HG03175 (cell line): ENCODE measurements around the gene GSTK1.
A peak's percentile ranks its signal among the peaks of the same experiment; 100 is the strongest.
"Not testable (repeated sequence)": the region's sequence is repeated elsewhere in the genome, so short reads cannot be mapped to it uniquely, and the experiment has no call there.

Experiments
- ATAC-seq: cut with Tn5 transposase; IDR thresholded peaks from one replicate; pipeline ENCODE4 v1.9.1; 2021; ENCODE audit warnings: mild to moderate bottlenecking, moderate library complexity; ENCODE audit not compliant: unreplicated experiment

The GSTK1 gene

DNA sequence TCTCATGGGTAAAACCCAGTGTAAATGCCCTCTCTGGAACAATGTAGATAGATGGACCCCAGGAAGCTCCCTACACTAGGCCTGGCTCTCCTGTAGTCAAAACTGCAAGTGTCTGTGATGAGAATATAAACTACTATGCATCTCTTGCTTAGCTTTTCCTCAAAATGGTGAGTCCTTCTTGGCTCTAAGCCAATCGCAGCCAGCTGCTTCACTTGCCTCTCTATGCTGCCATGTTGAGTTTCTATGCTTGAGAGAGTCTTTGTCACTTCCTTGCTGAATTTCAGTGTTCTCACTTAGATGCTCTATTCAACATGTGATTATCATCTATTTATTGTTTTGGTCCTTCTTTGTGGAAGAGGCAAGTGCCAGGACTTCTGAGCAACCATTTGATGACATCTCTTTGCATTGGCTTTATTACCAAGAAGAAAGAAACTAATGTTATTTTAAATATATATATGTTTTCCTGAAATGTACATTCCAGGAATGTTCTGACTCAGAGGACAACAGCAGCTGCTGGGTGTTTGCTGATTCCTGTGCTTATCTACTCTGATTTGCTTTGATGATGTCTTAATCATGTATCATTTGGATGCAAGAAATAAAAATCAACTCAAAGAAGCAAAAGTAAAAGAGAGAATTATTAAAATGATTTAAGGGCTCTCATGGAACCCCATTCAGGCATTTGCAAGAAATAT lies 24.8 kb upstream of the GSTK1 start:
- ATAC-seq = no peak

DNA sequence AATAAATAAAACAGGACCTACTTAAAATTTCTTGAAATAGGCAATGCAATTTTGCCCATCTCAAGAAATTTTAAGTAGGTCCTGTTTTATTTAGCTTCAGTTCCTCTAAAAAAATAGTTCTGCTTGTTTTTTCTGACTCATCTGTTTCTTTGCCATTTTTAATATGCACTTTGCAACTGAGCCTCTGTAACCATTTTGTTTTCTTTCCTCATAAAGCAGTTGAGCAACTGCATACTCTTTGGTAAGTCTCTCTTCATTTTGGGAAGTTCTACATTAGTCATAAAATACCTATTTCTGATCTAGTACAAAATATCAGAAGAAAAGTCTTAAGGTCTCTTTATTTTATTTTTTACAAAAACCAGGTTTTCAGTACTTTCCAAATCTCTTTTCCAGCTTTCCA lies 23.4 kb upstream of the GSTK1 start:
- ATAC-seq = no peak

DNA sequence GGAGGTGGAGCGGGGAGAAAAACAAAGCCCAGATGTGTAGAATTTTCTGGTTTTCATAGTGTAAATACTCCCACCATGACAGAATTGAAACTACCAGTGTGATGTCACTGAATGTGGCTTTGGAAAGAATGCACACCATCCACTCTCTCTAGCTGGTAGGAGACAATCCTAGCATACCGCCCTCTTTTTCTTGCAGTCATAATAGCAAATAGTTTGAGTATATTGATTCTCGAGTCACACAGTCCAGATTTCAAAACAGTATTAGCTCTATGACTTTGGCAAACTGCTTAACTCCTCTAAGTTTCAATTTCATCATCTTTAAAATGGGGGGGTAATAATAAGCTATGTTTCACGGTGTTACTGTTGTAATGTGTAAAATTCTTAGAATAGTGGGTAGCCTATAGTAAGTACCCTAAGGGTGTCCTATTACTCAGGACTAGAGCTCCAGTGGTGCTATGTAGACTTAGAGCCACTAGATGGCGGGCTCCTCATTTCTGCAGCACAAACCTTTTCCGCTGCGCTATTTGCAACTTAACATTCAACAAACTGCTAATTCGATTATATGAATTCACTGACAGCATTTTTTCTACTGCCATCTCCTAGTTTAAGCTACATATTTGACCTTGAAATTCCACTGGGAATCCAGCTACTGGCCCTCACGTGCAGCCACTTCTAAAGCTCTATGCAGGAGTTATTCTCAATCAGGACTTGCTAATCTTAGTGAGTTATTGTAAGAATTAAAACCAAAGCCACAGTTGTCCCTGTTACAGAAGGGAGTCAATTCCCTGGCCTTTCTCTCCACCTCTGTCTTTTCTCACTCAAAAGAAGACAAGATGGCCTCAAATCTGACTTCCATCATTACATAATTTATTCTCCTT lies 22.7 kb upstream of the GSTK1 start:
- ATAC-seq = peak; percentile 94

DNA sequence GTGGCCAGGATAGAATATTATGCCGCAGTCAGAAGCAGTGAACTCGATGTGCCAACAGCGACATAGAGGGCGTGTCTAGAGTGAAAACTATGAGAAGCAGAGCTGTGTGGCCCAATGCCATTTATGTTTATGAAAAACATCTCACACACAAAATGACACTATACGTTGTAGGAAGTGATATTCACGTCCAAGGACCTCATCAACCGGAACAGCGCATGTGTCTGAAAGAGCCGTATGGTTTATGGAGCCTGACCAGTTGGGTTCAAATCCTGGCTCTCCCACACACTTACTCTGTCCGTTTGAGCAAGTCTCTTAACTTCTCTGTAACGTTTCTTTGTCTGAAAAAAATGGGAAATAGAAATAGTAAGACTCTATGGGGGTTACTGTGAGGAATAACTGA lies 20.9 kb upstream of the GSTK1 start:
- no peak for ATAC-seq

DNA sequence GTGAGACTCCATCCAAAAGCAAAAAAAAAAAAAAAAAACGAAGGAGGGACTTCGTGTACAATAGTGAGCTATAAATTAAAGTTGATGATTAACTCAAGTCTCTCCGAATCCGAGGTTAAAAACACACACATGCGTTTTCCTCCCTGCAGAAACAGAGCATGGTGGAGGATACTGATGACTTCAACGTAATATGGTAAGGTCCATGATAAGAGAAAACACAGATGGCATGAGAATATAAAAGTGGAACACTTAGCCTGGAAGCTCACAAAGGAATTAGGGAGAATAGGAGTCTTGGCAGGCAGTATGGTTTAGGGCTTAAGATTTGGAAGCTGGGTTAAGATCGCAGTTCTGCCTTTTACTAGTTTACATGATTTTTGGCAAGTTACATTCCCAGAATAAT lies 20.1 kb upstream of the GSTK1 start:
- no peak for ATAC-seq

DNA sequence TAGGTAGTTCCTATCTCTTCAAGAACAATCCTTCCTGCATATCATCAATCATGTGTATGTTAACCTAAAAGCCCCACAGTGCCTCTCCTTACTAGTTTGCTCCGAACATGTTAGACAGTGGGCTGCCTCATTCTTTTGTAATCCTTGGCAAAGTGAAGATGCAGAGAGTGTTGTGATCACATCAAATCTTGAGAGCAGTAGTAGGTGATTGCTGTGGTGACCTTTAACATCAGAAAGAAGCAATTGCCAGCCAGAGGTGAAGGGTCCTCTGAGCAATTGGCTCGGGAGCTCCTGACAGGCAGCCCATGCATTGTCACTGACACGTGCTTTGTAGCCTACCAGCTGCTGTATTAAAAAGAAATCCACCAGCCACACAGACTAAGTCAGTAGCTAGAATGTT lies 19.6 kb upstream of the GSTK1 start:
- no peak for ATAC-seq

DNA sequence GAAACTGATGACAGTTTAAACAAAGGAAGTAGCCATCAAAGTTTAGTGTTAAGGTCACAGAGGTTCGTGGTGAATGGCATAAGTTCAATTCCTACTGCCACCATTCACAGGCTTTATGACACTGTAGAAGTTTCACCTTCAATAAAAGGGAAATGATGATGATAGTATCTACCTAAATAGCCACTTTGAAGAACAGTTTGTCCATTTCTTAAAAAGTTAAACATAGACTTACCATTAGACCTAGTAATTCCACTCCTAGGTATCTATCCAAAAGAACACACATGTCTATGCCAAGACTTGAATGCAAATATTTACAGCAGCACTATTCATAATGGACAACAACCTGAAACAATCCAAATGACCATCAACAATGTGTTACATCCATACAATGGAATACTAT lies 18.9 kb upstream of the GSTK1 start:
- no peak for ATAC-seq

DNA sequence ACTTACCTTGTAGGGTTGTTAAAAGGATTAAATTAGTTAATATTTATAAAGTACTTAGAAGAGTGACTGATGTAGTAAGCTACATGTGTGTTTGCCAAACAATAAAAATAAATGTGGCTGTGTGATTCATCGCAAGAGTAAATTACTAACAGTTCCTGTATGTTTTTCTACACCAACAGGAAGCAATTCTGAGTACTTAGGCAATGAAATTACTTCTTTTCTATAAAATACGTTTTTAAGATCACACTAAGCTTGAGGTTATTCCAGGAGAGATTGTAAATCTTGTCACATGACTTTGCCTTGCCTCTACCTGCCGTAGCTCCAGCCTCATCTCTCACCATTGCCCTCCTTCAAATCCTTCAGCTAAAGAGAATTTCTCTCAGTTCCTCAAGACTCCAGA lies 18.1 kb upstream of the GSTK1 start:
- no peak for ATAC-seq

DNA sequence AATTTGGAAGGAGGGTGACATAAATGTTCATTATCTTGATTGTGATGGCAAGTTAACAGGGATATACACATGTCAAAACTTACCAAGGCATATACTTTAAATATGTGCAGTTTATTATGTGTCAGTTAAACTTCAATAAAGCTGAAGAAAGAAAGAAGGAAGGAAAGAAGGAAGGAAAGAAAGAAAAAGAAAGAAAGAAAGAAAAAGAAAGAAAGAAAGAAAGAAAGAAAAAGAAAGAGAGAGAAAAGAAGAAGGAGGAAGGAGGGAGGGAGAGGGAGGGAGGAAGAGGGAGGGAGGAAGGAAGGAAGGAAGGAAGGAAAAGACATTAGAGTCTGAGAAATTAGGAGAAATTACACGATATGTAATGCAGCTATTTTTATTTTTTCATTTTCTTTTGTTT lies 15.9 kb upstream of the GSTK1 start:
- ATAC-seq = no peak

DNA sequence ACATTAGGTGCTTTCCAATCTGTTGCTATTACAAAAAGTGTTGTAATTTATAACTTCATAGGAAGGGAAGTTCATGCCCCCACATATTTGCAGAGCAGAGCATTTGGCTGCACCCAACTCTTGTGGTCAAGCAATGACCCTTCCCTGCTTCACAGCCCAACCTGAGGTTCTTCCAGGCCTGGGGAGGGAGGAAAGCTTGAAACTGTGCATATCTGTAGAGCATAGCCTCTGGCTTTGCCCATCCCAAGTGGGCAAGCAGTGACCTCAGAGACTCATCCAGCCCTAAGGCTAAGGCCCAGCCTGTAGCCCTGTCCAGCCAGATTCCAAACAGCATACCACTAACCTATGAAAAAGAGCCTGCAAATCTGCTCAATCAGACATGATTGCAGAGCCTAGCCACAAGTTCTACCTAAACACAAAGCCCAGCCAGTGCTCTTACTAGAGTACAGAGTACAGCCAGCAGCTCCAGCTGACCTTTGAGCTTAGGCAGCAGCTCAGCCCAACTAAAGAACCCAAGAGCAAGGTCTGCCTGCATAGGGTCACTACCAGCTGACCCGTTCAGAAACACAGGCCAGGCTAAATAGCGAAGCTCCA lies 14.4 kb upstream of the GSTK1 start:
- ATAC-seq = no peak

DNA sequence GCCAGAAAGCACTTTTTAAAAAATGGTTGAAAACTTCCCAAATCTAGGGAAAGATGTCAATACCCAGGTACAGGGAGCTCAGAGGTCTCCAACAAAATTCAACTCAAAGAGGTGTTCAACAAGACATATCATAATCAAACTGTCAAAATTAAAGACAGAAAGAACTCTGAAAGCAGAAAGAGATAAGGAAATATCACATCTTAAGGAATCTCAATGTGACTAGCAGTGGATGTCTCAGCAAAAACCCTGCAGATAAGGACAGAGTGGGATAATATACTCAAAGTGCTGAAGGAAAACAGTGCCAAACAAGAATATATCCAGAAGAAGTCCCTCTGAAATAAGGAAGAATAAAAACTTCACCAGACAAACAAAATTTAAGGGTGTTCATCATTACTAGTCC lies 13.0 kb upstream of the GSTK1 start:
- ATAC-seq = no peak

DNA sequence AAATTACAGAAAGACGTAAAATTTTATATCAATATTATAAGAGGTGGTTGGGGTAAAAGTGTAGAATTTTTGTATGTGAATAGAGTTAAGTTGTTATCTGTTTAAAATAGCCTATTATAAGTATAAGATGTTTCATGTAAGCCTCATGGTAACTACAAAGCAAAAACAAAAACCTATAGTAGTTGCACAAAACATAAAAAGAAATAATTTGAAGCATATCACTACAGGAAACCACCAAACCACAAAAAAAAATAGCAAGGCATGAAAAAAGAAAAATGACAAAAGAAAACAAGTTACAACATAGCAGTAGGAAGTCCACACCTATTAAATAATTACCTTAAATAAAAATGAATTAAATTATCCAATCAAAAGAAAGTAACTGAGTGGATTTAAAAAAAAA lies 12.4 kb upstream of the GSTK1 start:
- no peak for ATAC-seq

DNA sequence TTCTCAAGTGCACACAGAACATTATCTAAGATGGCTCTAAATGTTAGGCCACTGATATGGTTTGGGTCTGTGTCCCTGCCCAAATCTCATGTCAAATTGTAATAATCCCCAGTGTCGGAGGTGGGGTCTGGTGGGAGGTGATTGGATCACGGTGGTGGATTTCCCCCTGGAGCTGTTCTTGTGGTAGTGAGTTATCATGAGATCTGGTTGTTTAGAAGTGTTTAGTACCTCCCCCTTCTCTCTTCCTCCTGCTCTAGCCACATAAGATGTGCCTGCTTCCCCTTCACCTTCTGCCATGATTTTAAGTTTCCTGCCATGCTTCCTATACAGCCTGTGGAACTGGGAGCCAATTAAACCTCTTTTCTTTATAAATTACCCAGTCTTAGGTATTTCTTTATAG lies 11.2 kb upstream of the GSTK1 start:
- ATAC-seq = no peak

DNA sequence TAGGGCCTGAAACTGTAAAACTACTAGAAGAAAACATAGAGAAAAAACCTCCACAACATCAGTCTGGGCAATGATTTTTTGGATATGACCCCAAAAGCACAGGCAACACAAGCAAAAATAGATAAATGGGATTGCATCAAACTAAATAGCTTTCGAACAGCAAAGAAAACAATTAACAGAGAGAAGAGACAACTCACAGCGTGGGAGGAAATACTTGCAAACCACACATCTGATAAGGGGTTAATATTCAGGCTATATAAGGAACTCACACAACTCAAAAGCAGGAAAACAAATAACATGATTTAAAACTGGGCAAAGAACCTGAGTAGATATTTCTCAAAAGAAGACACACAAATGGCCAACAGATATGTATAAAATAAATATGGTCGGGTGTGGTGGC lies 7.7 kb upstream of the GSTK1 start:
- ATAC-seq = no peak

DNA sequence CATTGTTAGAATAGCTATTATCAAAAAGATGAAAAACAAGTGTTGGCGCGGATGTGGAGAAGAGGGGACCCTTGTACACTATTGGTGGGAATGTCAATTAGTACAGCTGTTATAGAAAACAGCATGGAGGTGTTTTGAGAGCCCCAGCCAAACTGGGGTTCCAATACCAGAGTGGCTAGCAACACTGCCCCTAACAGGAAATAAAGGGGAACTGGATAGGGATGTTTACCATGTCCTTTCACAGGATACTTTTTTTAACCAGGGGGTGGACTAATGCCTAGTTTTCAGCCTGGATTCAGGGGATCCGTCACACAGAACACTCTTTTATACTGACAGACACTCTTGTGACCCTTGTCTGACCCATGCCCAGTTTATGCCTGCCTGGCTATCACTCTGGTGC lies 6.9 kb upstream of the GSTK1 start:
- peak; percentile 25 for ATAC-seq

DNA sequence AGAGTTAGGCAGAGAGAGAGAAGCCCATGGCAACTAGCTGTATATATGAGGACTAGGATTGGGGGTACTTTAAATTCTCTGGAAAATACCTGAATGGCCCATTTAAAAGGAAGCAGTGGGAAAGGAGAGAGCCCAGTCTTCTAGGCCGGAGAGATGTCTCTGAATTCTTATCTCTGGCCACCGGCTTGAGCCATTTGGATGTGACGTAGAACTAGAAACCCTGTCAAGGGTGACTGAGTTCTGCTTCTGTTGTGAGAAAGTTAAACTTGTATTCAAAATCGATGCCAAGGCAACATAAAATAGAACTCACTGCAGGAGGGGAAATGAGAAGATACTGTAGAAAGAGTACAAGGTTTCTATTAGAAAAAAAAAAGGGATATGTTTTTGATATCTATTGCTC lies 6.3 kb upstream of the GSTK1 start:
- ATAC-seq = peak; percentile 81

DNA sequence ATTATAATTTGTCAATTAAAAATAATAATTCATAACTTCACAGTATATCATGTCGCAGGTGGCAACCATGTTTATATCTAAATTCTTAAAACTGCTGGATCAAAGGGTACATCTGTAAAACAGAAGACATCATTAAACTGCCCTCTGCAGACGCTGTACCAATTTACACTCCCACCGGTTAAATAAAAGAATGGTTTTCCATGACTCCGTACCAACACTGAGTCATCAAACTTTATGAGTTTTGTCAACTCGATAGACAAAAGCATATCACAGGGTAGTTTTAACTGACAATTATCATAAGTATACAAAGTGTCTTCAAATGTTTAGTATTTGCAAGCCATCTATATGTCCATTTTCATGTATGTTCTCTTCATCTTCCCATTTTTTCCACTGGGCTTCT lies 5.7 kb upstream of the GSTK1 start:
- ATAC-seq = no peak

DNA sequence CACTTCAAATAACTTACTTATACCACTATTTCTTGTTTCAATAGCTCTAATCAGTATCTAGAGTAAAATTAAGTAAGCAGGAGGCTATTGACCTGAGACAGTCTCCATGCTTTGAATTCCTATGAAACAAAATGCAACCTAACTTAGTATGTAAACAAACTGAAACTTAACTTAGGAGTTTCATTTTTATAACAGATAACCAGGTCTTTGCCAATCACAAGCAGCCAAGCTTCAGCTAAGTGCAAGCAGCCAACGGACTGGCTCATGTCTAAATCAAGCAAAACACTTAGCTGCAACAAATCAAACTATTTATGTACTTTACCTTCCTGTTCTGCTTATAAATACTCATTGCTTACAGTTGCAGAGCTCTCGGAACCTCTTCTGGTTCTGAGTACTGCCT lies 4.4 kb upstream of the GSTK1 start:
- peak; percentile 23 for ATAC-seq

DNA sequence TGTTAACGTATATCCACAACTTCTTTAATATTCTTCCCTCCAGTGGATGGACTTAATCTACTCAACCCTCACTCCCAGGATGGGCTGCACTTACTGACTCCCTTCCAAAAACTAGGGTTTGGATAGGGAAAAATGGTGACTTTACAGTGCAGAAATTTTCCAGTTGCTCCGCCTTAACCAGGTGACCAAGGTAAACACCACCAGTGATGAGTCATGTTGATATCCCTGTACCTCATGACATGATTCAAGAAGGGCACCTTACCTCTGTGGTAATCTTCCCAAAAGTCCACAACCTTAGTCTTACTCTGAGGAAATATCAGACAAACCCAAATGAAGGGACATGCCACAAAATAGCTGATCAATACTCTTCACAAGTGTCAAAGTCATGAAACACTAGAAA lies 3.5 kb upstream of the GSTK1 start:
- no peak for ATAC-seq

DNA sequence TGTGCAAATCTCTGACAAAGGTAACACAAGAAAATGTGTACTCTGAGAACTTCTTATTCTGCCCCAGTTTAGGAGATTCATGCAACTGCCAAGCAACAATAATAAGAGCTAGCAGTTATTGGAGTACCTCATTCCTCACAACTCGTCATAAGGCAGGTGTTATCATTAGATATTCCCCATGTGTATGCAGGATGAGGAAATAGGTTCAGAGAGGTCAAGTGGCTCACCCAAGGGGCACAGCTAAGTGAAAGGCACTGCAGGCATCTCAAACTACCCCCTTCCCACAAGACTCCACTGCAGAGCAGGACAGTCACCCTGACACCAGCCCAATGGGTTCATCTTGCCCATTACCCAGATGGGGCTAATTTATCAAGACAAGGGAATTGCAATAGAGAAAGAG lies 1.3 kb upstream of the GSTK1 start:
- ATAC-seq = no peak

DNA sequence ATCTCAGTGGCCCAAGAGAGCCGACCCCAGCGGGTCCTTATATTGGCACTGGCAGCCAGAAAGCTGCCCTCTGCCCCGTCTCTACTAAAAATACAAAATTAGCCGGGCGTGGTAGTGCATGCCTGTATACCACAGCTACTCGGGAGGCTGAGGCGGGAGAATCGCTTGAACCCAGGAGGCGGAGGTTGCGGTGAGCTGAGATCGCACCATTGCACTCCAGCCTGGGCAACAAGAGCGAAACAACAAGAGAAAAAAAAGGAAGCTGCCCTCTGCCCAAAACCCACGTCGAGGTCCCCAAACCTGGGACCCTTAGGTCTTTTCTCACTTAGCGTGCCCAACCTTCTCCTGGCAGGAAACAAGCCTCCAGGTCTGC lies 941 bp downstream of the GSTK1 start:
- ATAC-seq = not testable (repeated sequence)

DNA sequence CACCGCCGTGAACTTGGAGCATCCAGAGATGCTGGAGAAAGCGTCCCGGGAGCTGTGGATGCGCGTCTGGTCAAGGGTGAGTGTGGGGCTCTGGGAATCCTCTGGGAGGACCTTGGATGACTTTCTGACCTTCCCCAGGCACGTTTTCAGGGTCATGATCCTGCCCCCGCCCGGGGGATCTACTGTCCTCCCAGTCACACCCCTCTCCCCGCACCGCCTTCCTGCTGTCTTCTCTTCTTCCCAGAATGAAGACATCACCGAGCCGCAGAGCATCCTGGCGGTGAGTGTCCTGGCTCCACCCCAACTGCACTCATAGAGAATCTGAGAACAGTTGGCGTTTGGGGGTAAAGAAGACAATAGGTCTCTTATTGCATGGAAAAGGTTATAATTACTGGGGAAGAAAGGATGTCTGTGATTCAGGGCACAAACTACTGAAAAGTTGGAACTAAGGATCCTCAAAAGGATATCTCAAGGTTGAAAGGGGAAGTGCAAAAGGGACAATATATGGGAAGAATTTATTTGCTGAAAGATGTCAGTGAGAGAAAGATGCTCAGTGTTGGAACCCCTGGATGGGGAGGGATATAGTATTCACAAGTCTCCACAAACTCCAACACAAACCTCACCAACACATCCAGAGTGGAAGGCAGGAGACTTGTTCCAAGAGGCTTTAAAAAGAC lies 1.9 kb downstream of the GSTK1 start:
- ATAC-seq = no peak
